K562 (cell line): Measurements from ENCODE around the gene SLPI. TPM values are rescaled to one million over a fixed set of nuclear protein-coding genes. Genes with fewer than 3 reads are reported as not detected.

Experiments
- FUS ChIP-seq: fragments of 200-400 bp; formaldehyde crosslinking; optimal IDR thresholded peaks from 2 replicates; pipeline ENCODE3; 2017; ENCODE audit warnings: low read depth, low read length
- HNRNPL ChIP-seq: fragments of 200-400 bp; formaldehyde crosslinking; IDR thresholded peaks from 2 replicates; pipeline ENCODE4 v1.6.1; 2017; ENCODE audit warnings: low read depth, mild to moderate bottlenecking, low read length
- KDM1A ChIP-seq, 2 experiments: fragments of 450-650 bp; IDR thresholded peaks; 2 replicates each; pipeline ENCODE4 v1.6.1; 2016; ENCODE audit warnings: mild to moderate bottlenecking in 2 of 2
- MED1 ChIP-seq: sonication (generic); formaldehyde crosslinking; IDR thresholded peaks from 2 replicates; pipeline ENCODE4 v1.8.1; 2023; ENCODE audit warnings: missing genetic modification reagents, borderline replicate concordance
- NEUROD1 ChIP-seq: fragments of 150-350 bp; IDR thresholded peaks from 2 replicates; pipeline ENCODE4 v1.6.1; 2014; ENCODE audit warnings: borderline replicate concordance, low read length, low read depth; ENCODE audit not compliant: partially characterized antibody
- NFRKB ChIP-seq: fragments of 450-650 bp; IDR thresholded peaks from 2 replicates; pipeline ENCODE4 v1.6.1; 2016; ENCODE audit warnings: low read depth
- NR2C1 ChIP-seq, 2 experiments: fragments of 450-650 bp; IDR thresholded peaks; 2 replicates each; pipeline ENCODE4 v1.6.1; 2017; ENCODE audit warnings: mild to moderate bottlenecking in 2 of 2, antibody characterized with exemption in 1 of 2, inconsistent platforms in 1 of 2, missing compliant biosample characterization in 1 of 2, missing genetic modification characterization in 1 of 2
- PHF8 ChIP-seq: fragments of 200-600 bp; sonication (generic); IDR thresholded peaks from 2 replicates; pipeline ENCODE4 v1.6.1; 2012; ENCODE audit warnings: mixed run types, mild to moderate bottlenecking, inconsistent platforms, low read length, moderate library complexity, borderline replicate concordance
- TAF15 ChIP-seq: fragments of 200-400 bp; formaldehyde crosslinking; IDR thresholded peaks from 2 replicates; pipeline ENCODE4 v1.6.1; 2017; ENCODE audit warnings: mild to moderate bottlenecking, low read depth, low read length, moderate library complexity
- TEAD1 ChIP-seq, 2 experiments: fragments of 450-650 bp in 1 of 2; sonication (generic) in 1 of 2; formaldehyde crosslinking; IDR thresholded peaks; 2 replicates each; pipeline versions ENCODE4 v1.4.0 to v1.8.0; 2020 to 2022; ENCODE audit warnings: mild to moderate bottlenecking in 2 of 2, missing genetic modification reagents in 1 of 2
- THRAP3 ChIP-seq: fragments of 450-650 bp; IDR thresholded peaks from 2 replicates; pipeline ENCODE4 v1.6.1; 2016; ENCODE audit warnings: mild to moderate bottlenecking, inconsistent platforms, borderline replicate concordance
- ZNF133 ChIP-seq: fragments of 250-450 bp; sonication (Bioruptor Pico); IDR thresholded peaks from 2 replicates; pipeline ENCODE4 v1.4.0; 2020; ENCODE audit warnings: mild to moderate bottlenecking
- ZNF431 ChIP-seq: sonication (generic); formaldehyde crosslinking; IDR thresholded peaks from 2 replicates; pipeline ENCODE4 v1.8.0; 2022; ENCODE audit warnings: mild to moderate bottlenecking, missing genetic modification reagents
- polyA plus RNA-seq, 8 experiments: library from polyadenylated mRNA; depleted of rRNA in 4 of 8; stranded (reverse) in 5 of 8; unstranded in 3 of 8; fragments of >200 nt; fragmentation: Nextera tagmentation in 2 of 8; fragmentation: Illumina TruSeq in 1 of 8; extraction: Ambion mirVana in 2 of 8; extraction: Trizol in 1 of 8; gene quantifications; 2 replicates each; pipeline versions ENCODE4 v1.2.1 to v1.2.3, GENCODE V29; 2011 to 2014; ENCODE audit warnings: inconsistent platforms in 1 of 8, missing spikeins in 1 of 8
- total RNA-seq, 7 experiments: library from RNA; depleted of rRNA in 6 of 7; stranded (reverse); fragments of >200 nt in 6 of 7; fragmentation: Illumina TruSeq in 2 of 7; extraction: Trizol in 2 of 7; gene quantifications; 2 replicates each; pipeline versions ENCODE4 v1.2.1 to v1.2.3, GENCODE V29; 2011 to 2021; ENCODE audit warnings: low replicate concordance in 1 of 7
- TF ChIP-seq, protein P1 (sequence below): fragments of 450-650 bp; conservative IDR thresholded peaks from 2 replicates; pipeline ENCODE4 v1.6.1; 2016; ENCODE audit warnings: missing genetic modification characterization, low read depth, mild to moderate bottlenecking, control low read depth, missing compliant biosample characterization
- TF ChIP-seq, protein P2 (sequence below), 2 experiments: fragments of 450-650 bp in 1 of 2; sonication (generic) in 1 of 2; formaldehyde crosslinking; conservative IDR thresholded peaks; 2 replicates each; pipeline versions ENCODE4 v1.4.0 to v1.8.1; 2020 to 2022; ENCODE audit warnings: mild to moderate bottlenecking in 1 of 2, missing genetic modification reagents in 1 of 2
- TF ChIP-seq, protein P3 (sequence below): sonication (generic); formaldehyde crosslinking; IDR thresholded peaks from 2 replicates; pipeline ENCODE4 v1.9.0; 2022; ENCODE audit warnings: mild to moderate bottlenecking, missing genetic modification reagents
- TF ChIP-seq, protein P4 (sequence below): fragments of 250-450 bp; sonication (Bioruptor Pico); IDR thresholded peaks from 2 replicates; pipeline ENCODE4 v1.8.0; 2021; ENCODE audit warnings: moderate library complexity, mild to moderate bottlenecking, inconsistent platforms
- TF ChIP-seq, protein P5 (sequence below): fragments of 450-650 bp; formaldehyde crosslinking; IDR thresholded peaks from 2 replicates; pipeline ENCODE4 v1.4.0; 2020; ENCODE audit warnings: mild to moderate bottlenecking, moderate library complexity
- TF ChIP-seq, protein P6 (sequence below): fragments of 250-450 bp; sonication (Bioruptor Pico); IDR thresholded peaks from 2 replicates; pipeline ENCODE4 v1.8.0; 2022; ENCODE audit warnings: inconsistent platforms, mild to moderate bottlenecking, moderate library complexity, borderline replicate concordance

Gene SLPI
- total and polyA plus RNA-seq, 9 of the 15 experiments (the other 6 are each of a cell fraction or from before 2014, with no cell fraction given) = 0.78 TPM; not detected in 8

DNA sequence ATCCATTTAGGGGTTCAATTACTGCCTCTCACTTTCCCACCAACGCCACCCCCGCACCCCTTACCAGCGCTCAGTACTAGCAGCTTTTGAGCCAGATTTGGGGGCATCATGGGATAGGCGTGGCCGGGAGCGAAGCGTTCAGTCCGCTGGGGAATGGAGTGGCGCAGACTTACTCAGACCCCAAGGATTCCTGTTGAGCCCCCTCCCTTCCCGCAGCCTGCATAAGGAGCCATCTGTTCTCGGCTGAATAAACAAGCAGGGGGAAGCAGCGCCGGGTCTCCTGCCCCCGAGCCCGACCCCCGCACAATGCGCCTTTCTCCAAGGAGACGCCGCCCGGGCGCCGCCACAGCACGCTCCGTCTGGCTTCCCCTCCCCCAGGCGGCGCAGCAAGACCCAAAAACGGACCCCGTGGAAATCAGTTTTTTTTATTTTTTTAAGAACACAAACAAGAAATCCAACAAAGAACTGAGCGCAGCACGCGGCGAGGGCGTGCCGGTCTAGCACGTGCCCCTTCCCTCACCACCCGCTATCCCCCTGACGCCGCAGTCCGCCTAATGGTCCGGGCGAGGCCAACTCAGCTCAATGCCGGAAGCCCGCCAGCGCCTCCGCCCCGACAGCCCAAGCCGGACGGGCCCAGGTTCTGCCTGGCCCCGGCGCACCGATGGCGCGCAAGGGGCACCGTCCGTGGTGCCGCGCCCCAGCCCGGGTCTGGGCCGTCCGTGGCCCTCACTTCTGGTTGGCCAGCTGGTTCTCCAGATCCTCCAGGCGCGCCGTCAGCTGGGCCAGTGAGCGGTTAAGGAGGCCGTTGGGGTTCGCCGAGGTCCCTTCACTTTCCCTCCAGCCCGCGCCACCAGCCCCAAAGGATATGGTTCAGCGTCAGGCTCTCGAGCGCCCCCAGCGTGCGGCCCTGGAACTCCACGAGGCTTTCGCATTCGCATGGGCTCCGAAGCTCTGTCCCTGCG is 39.0 kb upstream of the SLPI start (continued):
- TF ChIP-seq, protein P1, sequence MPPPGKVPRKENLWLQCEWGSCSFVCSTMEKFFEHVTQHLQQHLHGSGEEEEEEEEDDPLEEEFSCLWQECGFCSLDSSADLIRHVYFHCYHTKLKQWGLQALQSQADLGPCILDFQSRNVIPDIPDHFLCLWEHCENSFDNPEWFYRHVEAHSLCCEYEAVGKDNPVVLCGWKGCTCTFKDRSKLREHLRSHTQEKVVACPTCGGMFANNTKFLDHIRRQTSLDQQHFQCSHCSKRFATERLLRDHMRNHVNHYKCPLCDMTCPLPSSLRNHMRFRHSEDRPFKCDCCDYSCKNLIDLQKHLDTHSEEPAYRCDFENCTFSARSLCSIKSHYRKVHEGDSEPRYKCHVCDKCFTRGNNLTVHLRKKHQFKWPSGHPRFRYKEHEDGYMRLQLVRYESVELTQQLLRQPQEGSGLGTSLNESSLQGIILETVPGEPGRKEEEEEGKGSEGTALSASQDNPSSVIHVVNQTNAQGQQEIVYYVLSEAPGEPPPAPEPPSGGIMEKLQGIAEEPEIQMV (tag) = peak; percentile 74
- TF ChIP-seq, protein P2, sequence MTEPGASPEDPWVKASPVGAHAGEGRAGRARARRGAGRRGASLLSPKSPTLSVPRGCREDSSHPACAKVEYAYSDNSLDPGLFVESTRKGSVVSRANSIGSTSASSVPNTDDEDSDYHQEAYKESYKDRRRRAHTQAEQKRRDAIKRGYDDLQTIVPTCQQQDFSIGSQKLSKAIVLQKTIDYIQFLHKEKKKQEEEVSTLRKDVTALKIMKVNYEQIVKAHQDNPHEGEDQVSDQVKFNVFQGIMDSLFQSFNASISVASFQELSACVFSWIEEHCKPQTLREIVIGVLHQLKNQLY (CRISPR knock-in tag; conservative IDR thresholded peaks at IDR 0.05) = no peak
- TF ChIP-seq HNRNPL (no peak), ZNF133 (no peak), NEUROD1 (no peak), TAF15 (no peak), NR2C1 (IDR thresholded peaks at IDR 0.05) (no peak), NR2C1 (tag; IDR thresholded peaks at IDR 0.05) (no peak), ZNF431 (CRISPR knock-in tag) (no peak), MED1 (CRISPR knock-in tag) (no peak), KDM1A (IDR thresholded peaks at IDR 0.05) (no peak), THRAP3 (no peak), TEAD1 (CRISPR knock-in tag; IDR thresholded peaks at IDR 0.05) (no peak), PHF8 (no peak), NFRKB (no peak), FUS (no peak)
- TF ChIP-seq, protein P3, sequence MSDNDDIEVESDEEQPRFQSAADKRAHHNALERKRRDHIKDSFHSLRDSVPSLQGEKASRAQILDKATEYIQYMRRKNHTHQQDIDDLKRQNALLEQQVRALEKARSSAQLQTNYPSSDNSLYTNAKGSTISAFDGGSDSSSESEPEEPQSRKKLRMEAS = peak; percentile 81
- TF ChIP-seq, protein P4, sequence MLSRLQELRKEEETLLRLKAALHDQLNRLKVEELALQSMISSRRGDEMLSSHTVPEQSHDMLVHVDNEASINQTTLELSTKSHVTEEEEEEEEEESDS (CRISPR knock-in tag) = no peak
- TF ChIP-seq, protein P5, sequence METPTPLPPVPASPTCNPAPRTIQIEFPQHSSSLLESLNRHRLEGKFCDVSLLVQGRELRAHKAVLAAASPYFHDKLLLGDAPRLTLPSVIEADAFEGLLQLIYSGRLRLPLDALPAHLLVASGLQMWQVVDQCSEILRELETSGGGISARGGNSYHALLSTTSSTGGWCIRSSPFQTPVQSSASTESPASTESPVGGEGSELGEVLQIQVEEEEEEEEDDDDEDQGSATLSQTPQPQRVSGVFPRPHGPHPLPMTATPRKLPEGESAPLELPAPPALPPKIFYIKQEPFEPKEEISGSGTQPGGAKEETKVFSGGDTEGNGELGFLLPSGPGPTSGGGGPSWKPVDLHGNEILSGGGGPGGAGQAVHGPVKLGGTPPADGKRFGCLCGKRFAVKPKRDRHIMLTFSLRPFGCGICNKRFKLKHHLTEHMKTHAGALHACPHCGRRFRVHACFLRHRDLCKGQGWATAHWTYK (CRISPR knock-in tag) = no peak
- TF ChIP-seq, protein P6, sequence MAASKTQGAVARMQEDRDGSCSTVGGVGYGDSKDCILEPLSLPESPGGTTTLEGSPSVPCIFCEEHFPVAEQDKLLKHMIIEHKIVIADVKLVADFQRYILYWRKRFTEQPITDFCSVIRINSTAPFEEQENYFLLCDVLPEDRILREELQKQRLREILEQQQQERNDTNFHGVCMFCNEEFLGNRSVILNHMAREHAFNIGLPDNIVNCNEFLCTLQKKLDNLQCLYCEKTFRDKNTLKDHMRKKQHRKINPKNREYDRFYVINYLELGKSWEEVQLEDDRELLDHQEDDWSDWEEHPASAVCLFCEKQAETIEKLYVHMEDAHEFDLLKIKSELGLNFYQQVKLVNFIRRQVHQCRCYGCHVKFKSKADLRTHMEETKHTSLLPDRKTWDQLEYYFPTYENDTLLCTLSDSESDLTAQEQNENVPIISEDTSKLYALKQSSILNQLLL (CRISPR knock-in tag) = no peak
